NT2/D1 (cell line): ENCODE data around the gene CCAR1.
"Not testable (repeated sequence)": the region's sequence is repeated elsewhere in the genome, so short reads cannot be mapped to it uniquely, and the experiment has no call there.

Experiments
- DNase-seq: peaks from one replicate; pipeline ENCODE4 v3.0.0-alpha.2; 2011; ENCODE audit warnings: low read depth, low spot score
- H3K27me3 ChIP-seq: 2 replicates; pipeline ENCODE4 v1.6.0; 2011; ENCODE audit warnings: mild to moderate bottlenecking; ENCODE audit not compliant: insufficient read length, insufficient read depth
- H3K36me3 ChIP-seq: 2 replicates; pipeline ENCODE4 v1.6.1; 2011; ENCODE audit warnings: mild to moderate bottlenecking, low read length, mixed read lengths; ENCODE audit not compliant: insufficient read depth, insufficient read length
- H3K4me1 ChIP-seq: 2 replicates; pipeline ENCODE4 v1.5.1; 2011; ENCODE audit not compliant: insufficient read depth, insufficient read length
- H3K4me3 ChIP-seq: 2 replicates; pipeline ENCODE4 v1.5.1; 2011; ENCODE audit warnings: low read depth; ENCODE audit not compliant: insufficient read length
- H3K9ac ChIP-seq: 2 replicates; pipeline ENCODE4 v1.6.0; 2011; ENCODE audit warnings: low read depth; ENCODE audit not compliant: insufficient read length
- H3K9me3 ChIP-seq: 2 replicates; pipeline ENCODE4 v1.5.1; 2011; ENCODE audit warnings: mild to moderate bottlenecking, low read length; ENCODE audit not compliant: insufficient read depth
- SUZ12 ChIP-seq: IDR thresholded peaks from 2 replicates; pipeline ENCODE4 v1.6.1; 2011; ENCODE audit not compliant: insufficient read length, insufficient read depth; ENCODE audit errors: extremely low read depth
- YY1 ChIP-seq: IDR thresholded peaks from 2 replicates; pipeline ENCODE4 v1.6.1; 2011; ENCODE audit not compliant: insufficient read length, insufficient read depth
- ZNF274 ChIP-seq: IDR thresholded peaks from 2 replicates; pipeline ENCODE4 v1.6.1; 2011; ENCODE audit warnings: mild to moderate bottlenecking, low read depth, low read length

The CCAR1 gene

DNA sequence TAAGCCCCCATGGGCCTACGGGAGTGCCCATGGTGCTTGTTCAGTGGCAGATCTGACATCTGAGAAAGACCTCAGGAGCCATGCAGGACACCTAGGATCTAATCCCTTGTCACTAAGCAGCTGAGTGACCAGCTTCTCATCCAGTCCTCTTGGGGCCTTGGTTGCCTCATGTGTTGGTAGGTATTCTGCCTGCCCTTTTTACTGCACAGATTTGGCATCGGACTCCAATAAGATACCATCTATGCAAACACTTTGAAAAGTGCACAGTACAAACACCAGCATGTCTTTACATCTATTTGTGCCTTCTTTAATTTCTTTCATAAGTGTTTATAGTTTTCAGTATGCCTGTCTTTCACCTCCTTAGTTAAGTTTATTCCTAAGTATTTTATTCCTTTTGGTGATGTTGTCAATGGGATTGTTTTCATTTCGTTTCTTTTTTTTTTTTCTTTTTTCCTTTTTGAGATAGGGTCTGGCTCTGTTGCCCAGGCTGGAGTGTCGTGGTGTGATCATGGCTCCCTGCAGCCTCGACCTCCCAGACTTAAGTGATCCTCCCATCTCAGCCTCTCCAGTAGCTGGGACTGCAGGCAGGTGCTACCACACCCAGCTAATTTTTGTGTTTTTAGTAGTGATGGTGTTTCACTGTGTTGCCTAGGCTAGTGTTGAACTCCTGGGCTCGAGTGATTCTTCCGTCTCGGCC lies 116.7 kb downstream of the CCAR1 start:
- H3K9me3 ChIP-seq: no peaks in the 10 kb centered on the region
- H3K9ac ChIP-seq: no peak overlapping the region
- peaks cover under 1% of the 10 kb centered on the region for H3K4me1 ChIP-seq
- DNase-seq: no peak
- H3K36me3 ChIP-seq: no peaks in the 10 kb centered on the region
- H3K4me3 ChIP-seq: no peak overlapping the region
- TF ChIP-seq YY1: no peak
- TF ChIP-seq ZNF274: no peak
- TF ChIP-seq SUZ12: no peak
- H3K27me3 ChIP-seq: no peaks in the 10 kb centered on the region

DNA sequence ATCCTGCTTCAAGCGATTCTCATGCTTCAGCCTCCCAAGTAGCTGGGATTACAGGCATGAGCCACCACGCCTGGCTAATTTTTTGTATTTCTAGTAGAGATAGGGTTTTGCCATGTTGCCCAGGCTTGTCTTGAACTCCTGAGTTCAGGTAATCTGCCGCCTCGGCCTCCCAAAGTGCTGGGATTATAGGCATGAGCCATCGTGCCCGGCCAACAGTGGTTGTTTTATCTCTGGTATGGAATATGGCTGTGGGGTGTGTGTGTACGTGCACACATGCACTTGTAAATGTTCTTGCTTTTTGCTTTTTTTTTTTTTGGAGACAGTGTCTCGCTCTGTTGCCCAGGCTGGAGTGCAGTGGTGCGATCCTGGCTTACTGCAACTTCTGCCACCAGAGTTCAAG lies 119.6 kb downstream of the CCAR1 start:
- H3K27me3 ChIP-seq, H3K9ac ChIP-seq, H3K4me1 ChIP-seq, H3K4me3 ChIP-seq, H3K9me3 ChIP-seq, H3K36me3 ChIP-seq, DNase-seq: not testable (repeated sequence)
